HuH-7.5 (cell line): Measurements from ENCODE around the gene THRA.

Source experiments
- DNase-seq: peaks from one replicate; pipeline ENCODE4 v3.0.0; 2011; ENCODE audit warnings: low spot score

Gene THRA

GRCh38 chr17:40064971-40065768 lies 2.4 kb downstream of the THRA start:
- DNase-seq = no peak

GRCh38 chr17:40065769-40066510 lies 3.2 kb downstream of the THRA start:
- DNase-seq = no peak

- DNase-seq = no peak
Observed at GRCh38 chr17:40067710-40068109, 4.9 kb downstream of the THRA start.

- no peak for DNase-seq
Observed at GRCh38 chr17:40068129-40068581, 5.4 kb downstream of the THRA start.

- DNase-seq = no peak
Observed at GRCh38 chr17:40068584-40068916, 5.8 kb downstream of the THRA start.

GRCh38 chr17:40068917-40069750 lies 6.4 kb downstream of the THRA start:
- DNase-seq = no peak

- DNase-seq = no peak
Observed at GRCh38 chr17:40069751-40070708, 7.3 kb downstream of the THRA start.

- no peak for DNase-seq
Observed at GRCh38 chr17:40070709-40071312, 8.0 kb downstream of the THRA start.

- DNase-seq = no peak
Observed at GRCh38 chr17:40071313-40072039, 8.7 kb downstream of the THRA start.

- no peak for DNase-seq
Observed at GRCh38 chr17:40072040-40072734, 9.4 kb downstream of the THRA start.

GRCh38 chr17:40072735-40073346 lies 10.1 kb downstream of the THRA start:
- no peak for DNase-seq

GRCh38 chr17:40073454-40074174 lies 10.8 kb downstream of the THRA start:
- DNase-seq = no peak

- no peak for DNase-seq
Observed at GRCh38 chr17:40074175-40074512, 11.4 kb downstream of the THRA start.

- DNase-seq = no peak
Observed at GRCh38 chr17:40074871-40075200, 12.1 kb downstream of the THRA start.

GRCh38 chr17:40075201-40075941 lies 12.6 kb downstream of the THRA start:
- peak; percentile 51 for DNase-seq

GRCh38 chr17:40075942-40076498 lies 13.3 kb downstream of the THRA start:
- DNase-seq = no peak

GRCh38 chr17:40076591-40076990 lies 13.8 kb downstream of the THRA start:
- DNase-seq = no peak

- DNase-seq = no peak
Observed at GRCh38 chr17:40079545-40079944, 16.8 kb downstream of the THRA start.
